ENCODE results near the gene STK35.

GRCh38 chr20:2084703-2085102 is 16.9 kb upstream of the STK35 start:
- TF ChIP-seq CTCF (IDR thresholded peaks at IDR 0.05) (no peak), POLR2A (IDR thresholded peaks at IDR 0.05) (no peak)

Measured in ovary (tissue), 3 donors.